Breast epithelium (tissue), 4 donors: ENCODE results near the gene STX3. TPM values are rescaled to one million over a fixed set of nuclear protein-coding genes. Genes with fewer than 3 reads are reported as not detected.

Experiments used
- DNase-seq, 2 donors: peaks; one replicate each; pipeline ENCODE4 v3.0.0-alpha.2; 2019; ENCODE audit warnings: low spot score in 2 of 2
- H3K27ac ChIP-seq, 2 donors: fragments of 200-600 bp; sonication (generic) in 1 of 2; one replicate each; pipeline ENCODE4 v1.5.1; 2016 to 2019; ENCODE audit warnings: mild to moderate bottlenecking in 1 of 2
- H3K27me3 ChIP-seq, 2 donors: fragments of 200-600 bp; sonication (generic) in 1 of 2; one replicate each; pipeline versions ENCODE4 v1.5.1 to v1.6.0; 2017 to 2019; ENCODE audit warnings: control low read depth in 1 of 2, mild to moderate bottlenecking in 1 of 2
- H3K36me3 ChIP-seq: fragments of 200-600 bp; one replicate; pipeline ENCODE4 v1.5.1; 2019
- H3K4me1 ChIP-seq, 2 donors: fragments of 200-600 bp; sonication (generic); one replicate each; pipeline ENCODE4 v1.5.1; 2016 to 2019; ENCODE audit warnings: control low read depth in 1 of 2
- H3K4me3 ChIP-seq, 3 donors: fragments of 200-600 bp; sonication (generic); 1 replicate in 2 of 3; 2 replicates in 1 of 3; pipeline ENCODE4 v1.5.1; 2016 to 2019; ENCODE audit warnings: mild to moderate bottlenecking in 3 of 3, moderate library complexity in 2 of 3
- H3K9me3 ChIP-seq, 2 donors: fragments of 200-600 bp; sonication (generic) in 1 of 2; one replicate each; pipeline ENCODE4 v1.5.1; 2016 to 2019; ENCODE audit warnings: control low read depth in 1 of 2
- POLR2A ChIP-seq: fragments of 450-650 bp; IDR thresholded peaks from one replicate; pipeline ENCODE4 v1.6.1; 2016; ENCODE audit warnings: antibody characterized with exemption, mild to moderate bottlenecking, moderate library complexity
- POLR2AphosphoS5 ChIP-seq, 3 donors: sonication (generic); formaldehyde crosslinking; IDR thresholded peaks; one replicate each; pipeline ENCODE4 v1.6.1; 2017; ENCODE audit warnings: antibody characterized with exemption in 3 of 3
- intact Hi-C: fragments of 100-400 bp; cut with DNase I; formaldehyde crosslinking; loops from one replicate; pipeline ENCODE4 v1.15.1; 2023; ENCODE audit warnings: low total_unique reads
- total RNA-seq, 3 donors: library from RNA; depleted of rRNA; stranded (reverse); fragments of >200 nt; gene quantifications; one replicate each; pipeline ENCODE4 v1.1.0, GENCODE V29; 2016
- TF ChIP-seq, protein P1 (sequence below), 3 donors: fragments of 450-650 bp; IDR thresholded peaks; one replicate each; pipeline ENCODE4 v1.5.1; 2016 to 2017; ENCODE audit warnings: antibody characterized with exemption in 3 of 3, mild to moderate bottlenecking in 3 of 3, moderate library complexity in 3 of 3

STX3 gene
- total RNA-seq, 3 donors from 2014 or later: 32.2 to 58.8 (median 53.7) TPM

DNA sequence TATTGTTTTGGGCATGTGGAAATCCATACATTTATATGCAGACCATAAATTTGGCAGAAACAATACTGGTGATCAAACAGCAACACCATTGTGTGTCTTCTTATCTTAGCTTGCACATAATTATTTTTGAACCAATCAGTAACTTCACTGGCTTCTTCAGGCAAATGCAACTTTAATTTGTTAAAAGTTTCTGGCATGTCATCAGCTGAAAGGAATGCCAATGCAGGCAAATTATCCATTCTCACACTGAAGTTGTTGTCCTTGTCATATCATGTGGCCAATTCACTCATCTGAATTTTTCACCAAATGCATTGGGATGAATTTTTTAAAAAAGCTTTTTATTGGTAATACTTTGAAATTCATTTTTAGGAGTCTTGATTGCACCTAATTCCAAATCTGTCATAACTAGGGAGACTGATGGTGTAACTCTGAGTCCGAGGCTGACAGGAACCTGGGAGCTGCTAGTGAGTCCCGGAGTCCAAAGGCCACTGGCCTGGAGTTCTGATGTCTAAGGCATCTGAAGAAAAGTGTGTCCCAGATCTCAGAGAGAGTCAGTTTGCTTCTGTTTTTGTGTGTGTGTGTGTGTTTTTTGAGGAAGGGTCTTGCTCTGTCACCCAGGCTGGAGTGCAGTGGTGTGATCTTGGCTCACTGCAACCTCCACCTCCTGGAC is 24.1 kb upstream of the STX3 start:
- no peak overlapping the region for H3K4me3 ChIP-seq
- TF ChIP-seq, protein P1, sequence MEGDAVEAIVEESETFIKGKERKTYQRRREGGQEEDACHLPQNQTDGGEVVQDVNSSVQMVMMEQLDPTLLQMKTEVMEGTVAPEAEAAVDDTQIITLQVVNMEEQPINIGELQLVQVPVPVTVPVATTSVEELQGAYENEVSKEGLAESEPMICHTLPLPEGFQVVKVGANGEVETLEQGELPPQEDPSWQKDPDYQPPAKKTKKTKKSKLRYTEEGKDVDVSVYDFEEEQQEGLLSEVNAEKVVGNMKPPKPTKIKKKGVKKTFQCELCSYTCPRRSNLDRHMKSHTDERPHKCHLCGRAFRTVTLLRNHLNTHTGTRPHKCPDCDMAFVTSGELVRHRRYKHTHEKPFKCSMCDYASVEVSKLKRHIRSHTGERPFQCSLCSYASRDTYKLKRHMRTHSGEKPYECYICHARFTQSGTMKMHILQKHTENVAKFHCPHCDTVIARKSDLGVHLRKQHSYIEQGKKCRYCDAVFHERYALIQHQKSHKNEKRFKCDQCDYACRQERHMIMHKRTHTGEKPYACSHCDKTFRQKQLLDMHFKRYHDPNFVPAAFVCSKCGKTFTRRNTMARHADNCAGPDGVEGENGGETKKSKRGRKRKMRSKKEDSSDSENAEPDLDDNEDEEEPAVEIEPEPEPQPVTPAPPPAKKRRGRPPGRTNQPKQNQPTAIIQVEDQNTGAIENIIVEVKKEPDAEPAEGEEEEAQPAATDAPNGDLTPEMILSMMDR (IDR thresholded peaks at IDR 0.05): no peak
- no peaks in the 10 kb centered on the region for H3K4me1 ChIP-seq
- H3K27ac ChIP-seq: no peak overlapping the region
- DNase-seq: no peak
- no peaks in the 10 kb centered on the region for H3K27me3 ChIP-seq
- H3K9me3 ChIP-seq: no peaks in the 10 kb centered on the region
- intact Hi-C loops: no loop called here
- H3K36me3 ChIP-seq: no peaks in the 10 kb centered on the region

DNA sequence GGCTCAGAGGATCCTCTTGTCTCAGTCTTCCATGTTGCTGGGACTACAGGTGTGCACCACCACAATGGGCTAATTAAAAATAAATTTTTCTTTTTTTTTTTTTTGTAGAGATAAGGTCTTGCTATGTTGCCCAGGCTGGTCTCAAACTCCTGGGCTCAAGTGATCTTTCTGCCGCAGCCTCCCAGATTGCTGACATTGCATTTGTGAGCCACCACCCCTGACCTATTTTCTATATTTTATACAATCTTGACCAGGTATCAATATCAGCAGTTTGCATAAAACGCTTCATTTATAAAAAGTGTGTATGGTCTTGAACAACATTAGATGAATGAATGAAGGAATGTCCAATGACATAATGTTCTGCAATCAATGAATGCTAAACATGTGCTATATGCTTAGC is 9.1 kb upstream of the STX3 start:
- Histone ChIP-seq H3K4me3 (no peak overlapping the region), H3K36me3 (no peaks in the 10 kb centered on the region), H3K9me3 (no peaks in the 10 kb centered on the region), H3K27ac (no peak overlapping the region), H3K27me3 (no peaks in the 10 kb centered on the region), H3K4me1 (no peaks in the 10 kb centered on the region)
- no peak for DNase-seq
- TF ChIP-seq POLR2AphosphoS5 (IDR thresholded peaks at IDR 0.05) (no peak), POLR2A (no peak)
- TF ChIP-seq, protein P1 (IDR thresholded peaks at IDR 0.05): no peak
- intact Hi-C loops: no loop called here

DNA sequence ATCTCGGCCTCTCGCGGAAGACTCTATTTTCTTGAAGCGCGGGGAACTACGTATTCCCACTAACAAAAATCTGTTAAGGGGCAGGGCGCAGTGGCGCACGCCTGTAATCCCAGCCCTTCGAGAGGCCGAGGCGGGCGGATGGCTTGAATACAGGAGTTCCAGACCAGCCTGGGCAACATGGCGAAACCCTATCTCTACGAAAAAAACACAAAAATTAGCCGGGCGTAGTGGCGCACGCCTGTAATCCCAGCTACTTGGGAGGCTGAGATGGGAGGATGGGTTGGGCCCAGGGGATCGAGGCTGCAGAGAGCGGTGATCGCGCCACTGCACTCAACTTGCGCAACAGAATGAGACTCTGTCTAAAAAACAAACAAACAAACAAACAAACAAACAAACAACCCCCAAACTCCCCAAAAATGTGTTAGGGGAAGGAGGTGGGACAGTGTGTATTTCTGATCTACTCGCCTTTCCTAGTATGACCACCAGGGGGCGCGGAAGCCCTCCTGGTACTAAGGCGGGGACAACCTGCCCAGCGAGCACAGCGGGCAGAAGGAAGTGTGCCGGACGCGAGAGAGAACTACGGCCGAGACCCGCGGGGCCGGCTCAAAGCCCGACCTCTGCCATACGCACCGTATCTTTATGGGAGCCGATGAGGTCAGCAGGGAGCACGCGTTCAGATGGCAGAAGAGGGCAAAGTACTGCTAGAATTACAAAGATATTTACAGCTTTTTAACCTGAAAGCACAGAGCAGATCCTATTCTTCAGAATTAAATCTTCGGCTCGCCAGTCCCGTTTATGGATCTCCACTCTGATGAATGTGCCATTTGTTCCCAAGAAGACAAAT is 1.3 kb upstream of the STX3 start:
- H3K27ac ChIP-seq: peak overlapping the region; percentile 93 to 98
- intact Hi-C loops: loop anchor here (2.0 kb wide), 1 partner anchor 51 kb away; no protein-coding TSS in a partner anchor

DNA sequence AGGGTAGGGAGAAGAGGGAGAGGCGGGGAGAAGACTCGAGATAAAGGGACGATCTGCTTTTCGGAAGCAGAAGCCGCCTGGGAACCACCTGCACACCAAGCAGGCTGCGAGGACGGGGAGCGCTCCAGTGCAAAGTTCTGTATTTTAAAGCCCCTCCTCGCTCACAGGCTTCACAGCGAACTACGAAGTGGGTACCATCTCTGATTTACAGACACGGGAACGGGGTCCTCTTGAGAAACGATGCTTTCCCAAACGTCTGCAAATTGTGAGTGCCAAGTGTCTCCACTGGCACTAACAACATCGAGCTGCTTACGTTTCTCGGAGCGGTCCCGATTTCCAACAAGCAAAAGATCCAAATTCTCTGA is 700 bp upstream of the STX3 start:
- peaks cover 6 to 8% of the 10 kb centered on the region in 2 donors for H3K4me1 ChIP-seq
- TF ChIP-seq POLR2AphosphoS5 (IDR thresholded peaks at IDR 0.05): no peak
- DNase-seq: no peak
- intact Hi-C loops: loop anchor here (2.0 kb wide), 1 partner anchor 50 kb away; no protein-coding TSS in a partner anchor
- H3K4me3 ChIP-seq: peak overlapping the region; percentile 67 to 91 (median 82)
- H3K9me3 ChIP-seq: no peaks in the 10 kb centered on the region
- peak overlapping the region; percentile 93 to 98 for H3K27ac ChIP-seq
- no peaks in the 10 kb centered on the region for H3K36me3 ChIP-seq
- no peaks in the 10 kb centered on the region for H3K27me3 ChIP-seq

More for the DNA sequence above, 1.3 kb upstream of the STX3 start:
- TF ChIP-seq, protein P1 (IDR thresholded peaks at IDR 0.05): peak; percentile 89 to 94 (median 90)
- TF ChIP-seq POLR2A: no peak
- TF ChIP-seq POLR2AphosphoS5 (IDR thresholded peaks at IDR 0.05): peak in 2 of 3 donors; percentile 36 to 61
- H3K27me3 ChIP-seq: no peaks in the 10 kb centered on the region
- H3K9me3 ChIP-seq: no peaks in the 10 kb centered on the region
- DNase-seq: peak; percentile 75 to 83
- H3K4me3 ChIP-seq: peak overlapping the region; percentile 67 to 91 (median 82)
- no peaks in the 10 kb centered on the region for H3K36me3 ChIP-seq
- peaks cover 6 to 8% of the 10 kb centered on the region in 2 donors for H3K4me1 ChIP-seq

DNA sequence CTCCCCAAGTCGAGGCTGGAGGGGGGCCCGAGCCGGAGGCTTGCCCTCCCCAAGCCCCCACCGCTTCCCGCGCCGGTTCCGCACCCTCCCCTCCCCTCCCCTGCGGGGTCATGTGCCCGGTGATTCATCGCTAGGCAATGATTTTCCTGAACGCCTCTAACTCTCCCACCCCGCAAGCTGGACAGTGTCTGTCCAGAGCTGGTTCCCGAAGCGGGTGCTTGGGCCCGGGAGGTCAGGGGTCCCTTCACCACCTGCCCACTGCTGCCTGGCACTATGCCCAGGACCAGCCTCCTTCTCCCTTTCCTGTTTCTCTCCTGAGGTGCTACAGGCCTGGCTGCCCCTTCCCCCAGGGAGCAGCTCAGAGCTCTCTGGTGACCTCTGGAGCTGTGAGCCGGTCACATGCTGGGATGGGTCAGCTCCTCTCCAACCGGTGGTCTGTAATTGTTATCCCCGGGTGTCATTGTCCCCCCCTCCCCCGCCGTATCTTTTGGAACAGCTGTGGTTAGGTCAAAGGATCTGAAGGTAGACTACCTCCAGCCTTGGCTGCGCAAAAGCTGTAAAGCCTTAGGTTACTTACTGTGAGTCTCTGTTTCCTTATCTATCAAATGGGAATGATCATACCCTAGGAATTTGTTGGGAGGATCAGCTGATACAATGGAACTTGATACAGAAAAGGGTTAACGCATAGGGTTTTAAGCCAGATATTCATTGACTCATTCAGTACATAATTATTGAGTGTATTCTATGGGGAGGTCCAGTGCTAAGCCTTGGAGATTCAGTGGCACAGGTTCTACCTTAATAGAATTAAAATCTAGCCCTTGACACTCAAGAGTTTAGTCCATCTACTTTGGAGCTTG is 753 bp downstream of the STX3 start:
- peak overlapping the region; percentile 67 to 91 (median 82) for H3K4me3 ChIP-seq
- H3K27ac ChIP-seq: peak overlapping the region; percentile 93 to 98
- H3K9me3 ChIP-seq: no peaks in the 10 kb centered on the region
- peaks cover 6 to 8% of the 10 kb centered on the region in 2 donors for H3K4me1 ChIP-seq
- TF ChIP-seq, protein P1 (IDR thresholded peaks at IDR 0.05): no peak
- TF ChIP-seq POLR2AphosphoS5 (IDR thresholded peaks at IDR 0.05) (peak in 2 of 3 donors; percentile 62 to 78), POLR2A (peak; percentile 9)
- no peaks in the 10 kb centered on the region for H3K27me3 ChIP-seq
- no peaks in the 10 kb centered on the region for H3K36me3 ChIP-seq
- intact Hi-C loops: loop anchor here (2.0 kb wide), 1 partner anchor 49 kb away; no protein-coding TSS in a partner anchor
- DNase-seq: peak; percentile 70 to 77
